Central memory CD4-positive, alpha-beta T cell (primary cell): ENCODE results near the gene COL19A1.
"Not testable (repeated sequence)": the region's sequence is repeated elsewhere in the genome, so short reads cannot be mapped to it uniquely, and the experiment has no call there.

Source experiments
- DNase-seq: peaks from one replicate; pipeline ENCODE4 v3.0.0; 2022

The COL19A1 gene

GRCh38 chr6:69973763-69974162, 107.4 kb downstream of the COL19A1 start:
- no peak for DNase-seq

DNA sequence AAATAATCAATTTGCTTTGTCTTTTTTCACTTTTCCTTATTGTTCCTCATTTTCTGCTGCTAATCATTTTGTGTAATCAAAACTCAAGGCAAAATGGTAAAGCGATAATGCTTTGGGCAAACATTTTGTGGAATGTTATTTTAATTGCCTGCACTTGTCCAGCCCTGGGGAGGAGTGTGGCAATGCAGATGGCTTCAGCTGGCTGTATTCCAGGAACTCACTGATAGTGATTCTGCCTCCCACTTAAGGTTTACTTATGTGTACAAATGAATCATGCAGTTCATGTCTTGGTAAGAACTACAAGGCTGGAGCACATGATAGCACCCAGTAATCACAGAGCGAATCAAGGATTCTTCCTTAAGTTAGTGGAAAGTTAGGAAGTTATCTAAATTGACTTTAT, 107.8 kb downstream of the COL19A1 start:
- DNase-seq, result no peak

DNA sequence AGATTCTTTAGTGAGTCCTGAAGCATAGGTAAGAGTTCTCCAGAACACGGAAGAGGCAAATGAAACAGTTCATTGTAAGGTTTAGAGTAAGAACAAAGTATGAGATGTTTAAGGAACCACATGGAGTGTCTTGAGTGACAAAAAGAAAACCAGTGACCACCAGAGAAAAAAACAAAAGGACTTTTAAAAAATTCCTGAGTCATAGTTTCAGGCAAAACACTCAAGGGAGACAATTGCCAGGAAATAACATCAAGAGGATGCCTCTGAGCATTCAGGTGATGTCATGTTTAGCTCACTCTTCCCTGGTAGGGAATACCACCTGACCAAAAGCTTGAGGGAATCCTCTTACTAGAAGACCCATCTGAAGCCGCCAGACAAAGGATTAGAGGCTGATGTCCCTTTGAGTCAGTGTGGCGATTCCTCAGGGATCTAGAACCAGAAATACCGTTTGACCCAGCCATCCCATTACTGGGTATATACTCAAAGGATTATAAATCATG, 110.3 kb downstream of the COL19A1 start:
- no peak for DNase-seq

- DNase-seq, result no peak
Measured at GRCh38 chr6:69980624-69981023, 114.3 kb downstream of the COL19A1 start.

DNA sequence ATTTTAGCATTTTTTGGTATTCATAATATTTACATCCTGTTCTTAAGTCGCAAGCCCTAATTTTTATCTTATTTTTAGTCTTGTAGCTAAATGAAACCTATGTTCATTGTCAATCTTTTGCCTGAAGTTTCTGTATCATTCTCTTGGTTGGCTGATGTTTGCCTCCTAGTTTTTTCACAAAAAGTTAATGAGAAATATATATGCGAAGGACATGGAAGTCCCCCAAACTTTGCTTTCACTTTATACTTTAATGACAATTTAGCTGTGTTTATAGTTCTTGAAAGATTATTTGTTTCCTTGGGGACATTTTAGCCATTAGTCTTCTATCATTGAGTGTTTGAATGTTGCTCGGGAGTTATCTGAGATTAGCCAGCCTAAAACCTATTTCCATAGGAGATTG, 118.2 kb downstream of the COL19A1 start:
- DNase-seq, result no peak

GRCh38 chr6:69985180-69985579, 118.8 kb downstream of the COL19A1 start:
- no peak for DNase-seq

GRCh38 chr6:69987550-69987949, 121.2 kb downstream of the COL19A1 start:
- DNase-seq, result no peak

GRCh38 chr6:69988458-69989126, 122.2 kb downstream of the COL19A1 start:
- DNase-seq, result no peak

GRCh38 chr6:69994251-69994650, 127.9 kb downstream of the COL19A1 start:
- DNase-seq, result no peak

GRCh38 chr6:70008189-70008588, 141.8 kb downstream of the COL19A1 start:
- no peak for DNase-seq

DNA sequence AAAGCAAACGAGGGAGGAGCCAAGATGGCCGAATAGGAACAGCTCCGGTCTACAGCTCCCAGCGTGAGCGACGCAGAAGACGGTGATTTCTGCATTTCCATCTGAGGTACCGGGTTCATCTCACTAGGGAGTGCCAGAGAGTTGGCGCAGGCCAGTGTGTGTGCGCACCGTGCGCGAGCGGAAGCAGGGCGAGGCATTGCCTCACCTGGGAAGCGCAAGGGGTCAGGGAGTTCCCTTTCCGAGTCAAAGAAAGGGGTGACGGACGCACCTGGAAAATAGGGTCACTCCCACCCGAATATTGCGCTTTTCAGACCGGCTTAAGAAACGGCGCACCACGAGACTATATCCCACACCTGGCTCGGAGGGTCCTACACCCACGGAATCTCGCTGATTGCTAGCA, 144.0 kb downstream of the COL19A1 start:
- DNase-seq, result not testable (repeated sequence)

- not testable (repeated sequence) for DNase-seq
Measured at GRCh38 chr6:70023201-70023600, 156.8 kb downstream of the COL19A1 start.

DNA sequence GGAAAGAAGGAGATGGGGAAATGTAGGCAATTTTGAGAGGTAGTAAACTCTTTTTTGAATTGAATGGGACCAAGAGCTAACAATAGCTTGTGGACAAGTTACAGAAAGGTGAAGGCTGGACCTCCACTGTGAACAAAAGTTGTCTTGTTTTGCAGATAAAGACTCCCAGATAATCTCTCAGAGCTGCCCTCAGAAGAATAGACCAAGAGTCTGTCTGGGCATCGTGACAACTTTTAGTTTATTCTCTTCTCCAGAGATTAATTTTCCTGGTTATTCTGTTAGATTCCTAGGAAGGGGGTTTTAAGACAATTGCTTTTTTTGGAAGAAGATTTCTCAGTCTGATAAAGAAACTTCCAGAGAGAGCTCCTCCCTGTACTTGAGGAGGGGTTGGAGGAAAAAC, 161.9 kb downstream of the COL19A1 start:
- no peak for DNase-seq

- DNase-seq, result no peak
Measured at GRCh38 chr6:70028926-70029325, 162.6 kb downstream of the COL19A1 start.

DNA sequence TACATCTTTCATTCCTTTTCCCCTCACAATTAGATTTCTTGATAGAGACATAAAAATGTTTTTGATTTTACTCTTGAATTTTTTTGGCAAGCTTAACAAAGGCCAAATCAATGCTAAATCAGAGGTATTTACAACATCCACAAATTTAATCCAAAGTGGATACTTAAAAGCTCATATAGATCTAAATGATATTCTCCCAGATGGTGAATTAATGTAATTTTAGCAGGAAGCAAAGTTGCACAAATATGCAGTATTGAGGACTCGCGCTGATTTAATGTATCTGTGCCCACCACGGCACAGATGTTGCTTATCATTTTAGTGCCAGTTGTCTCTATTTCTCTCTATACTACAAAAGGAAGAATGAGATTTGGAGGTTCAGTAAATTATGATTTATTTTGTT, 167.4 kb downstream of the COL19A1 start:
- no peak for DNase-seq

GRCh38 chr6:70037445-70037844, 171.1 kb downstream of the COL19A1 start:
- DNase-seq, result no peak

- no peak for DNase-seq
Measured at GRCh38 chr6:70040766-70041165, 174.4 kb downstream of the COL19A1 start.

DNA sequence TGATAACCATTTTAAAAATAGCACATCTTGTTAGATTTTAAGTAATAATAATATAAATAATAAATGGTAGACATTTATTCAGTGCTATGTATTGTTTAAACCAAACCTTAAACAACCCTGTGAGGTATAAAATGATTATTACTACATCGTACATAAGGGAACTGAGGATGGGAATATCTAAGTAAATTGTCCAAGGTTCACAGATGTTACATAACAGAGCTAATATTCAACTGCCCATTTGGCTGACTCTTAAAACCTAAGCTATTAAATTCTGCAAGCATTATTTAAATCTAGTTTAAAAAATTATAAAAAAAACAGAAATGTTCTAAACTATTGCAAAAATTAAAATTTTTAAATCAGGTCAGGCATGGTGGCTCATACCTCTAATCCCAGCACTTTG, 175.1 kb downstream of the COL19A1 start:
- DNase-seq, result no peak

GRCh38 chr6:70045413-70045812, 179.1 kb downstream of the COL19A1 start:
- DNase-seq, result no peak

DNA sequence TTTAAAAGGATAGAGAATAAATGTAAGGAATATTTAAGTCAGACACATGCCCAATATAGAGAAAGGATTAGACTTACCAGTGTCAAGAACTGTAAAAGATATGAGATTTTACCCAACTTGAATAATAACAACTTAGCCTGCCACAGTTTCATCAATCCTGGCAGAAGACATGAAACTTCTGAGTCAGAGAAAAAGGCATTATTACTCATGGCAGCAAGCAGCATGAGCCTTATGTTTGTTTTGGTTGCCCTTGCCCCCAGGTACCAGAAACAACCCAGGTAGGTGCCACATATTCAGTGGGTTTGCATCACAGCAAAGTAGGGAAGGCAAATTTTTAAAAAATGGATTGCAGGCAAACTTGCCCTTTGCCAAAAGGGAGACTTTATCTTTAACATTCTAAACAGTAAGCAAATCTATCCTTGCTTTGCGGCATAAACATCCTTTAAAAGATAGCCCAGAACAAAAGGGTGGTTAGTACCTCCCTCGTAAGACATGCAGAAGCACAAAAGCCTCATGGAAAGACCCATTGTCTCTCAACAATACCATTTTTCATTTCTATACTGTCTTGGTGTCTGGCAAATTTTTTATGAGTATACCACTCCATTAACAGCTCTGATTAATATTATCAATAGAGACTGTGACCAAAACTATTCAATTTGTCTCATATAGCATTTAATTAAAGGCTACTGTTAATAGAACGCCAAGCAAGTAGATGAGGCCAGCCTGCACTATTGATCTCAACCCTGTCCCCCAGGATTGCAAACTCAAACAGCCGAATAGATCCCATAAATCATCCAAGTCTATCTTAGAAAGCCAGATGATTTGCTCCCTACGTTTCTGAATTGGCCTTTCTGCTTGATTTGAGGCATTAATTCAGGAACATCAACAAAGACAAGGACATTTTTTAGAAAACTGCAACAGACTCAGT, 185.1 kb downstream of the COL19A1 start:
- no peak for DNase-seq

DNA sequence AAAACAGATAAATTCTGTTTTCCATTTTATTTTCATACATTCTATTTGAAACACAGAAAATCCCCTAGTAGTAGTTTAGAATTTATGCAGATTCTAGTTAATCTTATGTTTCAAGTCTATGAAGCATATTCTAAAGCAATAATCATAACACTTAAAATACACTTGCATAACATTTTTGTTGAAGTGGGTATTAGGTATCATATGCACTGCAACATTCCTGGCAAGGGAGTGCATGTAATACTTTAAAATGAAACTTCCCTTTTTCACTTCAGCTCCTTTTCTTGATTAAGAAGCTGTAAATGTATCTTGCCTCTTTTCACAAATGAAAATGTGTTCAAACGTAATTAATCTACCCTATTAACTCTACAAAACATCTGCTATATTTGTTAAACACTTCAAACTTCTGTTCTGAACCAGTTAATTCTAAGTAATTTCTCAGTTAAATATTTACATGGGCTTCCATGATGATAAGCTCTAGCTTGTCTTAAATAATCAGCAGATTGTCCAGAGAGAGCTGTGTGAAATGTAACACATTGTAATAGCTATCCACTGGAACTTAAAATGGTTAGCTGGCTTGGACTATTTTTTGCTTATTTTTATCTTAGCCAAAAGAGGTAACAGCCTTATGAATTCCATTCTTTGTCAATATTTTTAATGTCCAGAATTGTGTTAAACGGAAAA, 192.8 kb downstream of the COL19A1 start:
- no peak for DNase-seq

DNA sequence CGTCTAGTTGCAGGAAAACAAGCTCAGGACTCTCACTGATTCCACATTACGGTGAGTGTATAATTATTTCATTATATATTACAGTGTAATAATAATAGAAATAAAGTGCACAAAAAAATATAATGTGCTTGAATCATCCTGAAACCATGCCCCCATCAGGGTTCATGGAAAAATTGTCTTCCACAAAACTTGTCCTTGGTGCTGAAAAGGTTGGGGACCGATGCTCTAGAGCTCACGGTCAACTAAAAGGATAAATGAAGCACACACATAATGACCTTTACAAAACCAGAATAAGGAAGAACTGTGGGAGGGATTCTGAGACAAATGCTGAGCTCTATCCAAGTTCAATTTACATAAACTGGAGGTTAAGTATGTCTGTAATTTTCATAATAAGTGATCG, 194.3 kb downstream of the COL19A1 start:
- no peak for DNase-seq

GRCh38 chr6:70061546-70061945, 195.2 kb downstream of the COL19A1 start:
- DNase-seq, result no peak
